Skin of body (tissue), 2 donors: Measurements from ENCODE around the gene BACE2. TPM values are rescaled to one million over a fixed set of nuclear protein-coding genes. Genes with fewer than 3 reads are reported as not detected.
A peak's percentile ranks its signal among the peaks of the same experiment; 100 is the strongest.
"Not testable (repeated sequence)": the region's sequence is repeated elsewhere in the genome, so short reads cannot be mapped to it uniquely, and the experiment has no call there.

Experiments used
- DNase-seq: peaks from one replicate; lab custom pipeline; 2025; lab: John Stamatoyannopoulos, UW
- total RNA-seq: library from RNA; depleted of rRNA; stranded (reverse); fragments of >200 nt; gene quantifications from one replicate; pipeline ENCODE4 v1.2.3, GENCODE V29; 2014

BACE2 gene
- total RNA-seq, 1 donor from 2014 or later, result 53.2 TPM

- DNase-seq, result no peak
Observed at GRCh38 chr21:41269535-41269934, 101.6 kb downstream of the BACE2 start.

DNA sequence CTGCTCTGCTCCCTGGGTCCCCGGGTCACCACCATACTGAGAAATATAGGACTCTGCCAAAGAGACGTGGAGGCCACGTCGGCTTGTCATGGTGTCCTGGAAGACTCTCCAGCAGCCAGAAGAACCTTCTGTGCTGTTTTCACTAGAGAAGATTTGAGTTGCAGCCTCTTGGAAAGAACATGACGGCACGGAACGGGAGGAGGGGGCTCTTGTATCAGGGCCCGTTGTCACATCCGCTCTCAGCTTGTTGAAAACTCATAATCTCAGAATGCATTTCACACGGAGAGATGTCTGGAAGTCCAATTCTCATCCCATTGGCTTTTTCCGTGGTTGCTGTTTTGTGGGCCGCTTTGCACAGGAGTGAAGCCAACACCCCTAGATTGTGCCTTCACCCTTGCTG is 109.2 kb downstream of the BACE2 start:
- DNase-seq, result no peak

- no peak for DNase-seq
Observed at GRCh38 chr21:41277846-41278245, 109.9 kb downstream of the BACE2 start.

- DNase-seq, result peak; percentile 18
Observed at GRCh38 chr21:41280115-41280919, 112.4 kb downstream of the BACE2 start.

GRCh38 chr21:41282412-41282811 is 114.5 kb downstream of the BACE2 start:
- no peak for DNase-seq

DNA sequence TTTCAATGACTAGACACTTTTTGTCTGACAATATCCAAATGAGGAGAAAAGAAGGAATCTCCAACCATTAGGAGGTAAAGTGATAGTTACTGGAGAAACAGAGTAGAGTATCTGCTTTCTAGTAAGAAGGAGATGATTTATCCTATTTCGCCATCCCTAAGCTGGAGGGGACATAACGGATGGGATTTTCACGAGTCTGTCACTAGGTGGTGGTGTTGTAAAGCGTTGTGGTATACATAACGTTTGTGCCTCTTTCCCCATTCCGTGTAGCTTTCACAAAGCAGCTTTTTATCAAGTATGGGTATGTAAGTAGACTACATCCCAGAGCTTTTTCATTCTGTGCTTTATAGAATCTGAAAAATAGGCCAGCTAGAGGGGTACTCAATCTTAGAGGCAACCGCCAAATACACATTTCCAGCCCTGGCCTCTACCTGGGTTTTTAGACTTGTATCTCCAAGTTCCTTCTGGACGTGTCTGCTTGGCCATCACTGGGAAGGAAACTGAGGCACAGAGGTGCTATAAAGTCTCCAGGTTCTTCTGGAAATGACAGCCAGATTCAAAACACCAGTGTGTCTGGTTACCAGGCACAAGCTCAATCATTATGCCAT is 115.4 kb downstream of the BACE2 start:
- peak; percentile 89 for DNase-seq

- no peak for DNase-seq
Observed at GRCh38 chr21:41289431-41289830, 121.5 kb downstream of the BACE2 start.

GRCh38 chr21:41290106-41290799 is 122.3 kb downstream of the BACE2 start:
- no peak for DNase-seq

- no peak for DNase-seq
Observed at GRCh38 chr21:41294548-41295231, 126.7 kb downstream of the BACE2 start.

DNA sequence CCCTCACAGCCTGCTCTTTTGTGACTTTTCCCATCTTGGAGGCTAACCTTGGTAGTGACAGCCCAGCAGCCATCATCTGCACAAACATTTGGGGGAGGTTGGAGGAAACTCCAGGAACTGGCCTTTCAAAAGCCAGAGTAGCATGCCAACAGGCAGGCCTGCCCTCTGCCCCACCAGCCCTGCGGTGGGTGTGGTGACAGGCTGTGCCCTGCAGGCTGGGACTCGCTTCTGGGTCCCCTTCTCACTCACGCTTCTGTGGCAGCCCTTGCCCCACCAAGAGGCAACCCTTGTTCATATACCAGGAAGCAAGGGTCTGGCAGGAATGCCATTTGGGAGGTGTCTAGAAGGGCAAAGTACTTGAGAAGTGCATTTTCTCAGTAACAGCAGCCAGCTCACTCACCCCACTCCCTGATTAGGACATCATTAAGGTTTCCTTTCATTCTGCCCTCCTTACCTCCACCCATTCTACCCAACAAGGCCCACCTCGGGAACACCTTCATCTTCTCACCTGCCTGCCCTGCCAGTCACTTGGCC is 127.8 kb downstream of the BACE2 start:
- DNase-seq, result no peak

GRCh38 chr21:41302976-41303375 is 135.0 kb downstream of the BACE2 start:
- no peak for DNase-seq

GRCh38 chr21:41304068-41304720 is 136.2 kb downstream of the BACE2 start:
- DNase-seq, result no peak

- DNase-seq, result no peak
Observed at GRCh38 chr21:41307219-41307618, 139.3 kb downstream of the BACE2 start.

DNA sequence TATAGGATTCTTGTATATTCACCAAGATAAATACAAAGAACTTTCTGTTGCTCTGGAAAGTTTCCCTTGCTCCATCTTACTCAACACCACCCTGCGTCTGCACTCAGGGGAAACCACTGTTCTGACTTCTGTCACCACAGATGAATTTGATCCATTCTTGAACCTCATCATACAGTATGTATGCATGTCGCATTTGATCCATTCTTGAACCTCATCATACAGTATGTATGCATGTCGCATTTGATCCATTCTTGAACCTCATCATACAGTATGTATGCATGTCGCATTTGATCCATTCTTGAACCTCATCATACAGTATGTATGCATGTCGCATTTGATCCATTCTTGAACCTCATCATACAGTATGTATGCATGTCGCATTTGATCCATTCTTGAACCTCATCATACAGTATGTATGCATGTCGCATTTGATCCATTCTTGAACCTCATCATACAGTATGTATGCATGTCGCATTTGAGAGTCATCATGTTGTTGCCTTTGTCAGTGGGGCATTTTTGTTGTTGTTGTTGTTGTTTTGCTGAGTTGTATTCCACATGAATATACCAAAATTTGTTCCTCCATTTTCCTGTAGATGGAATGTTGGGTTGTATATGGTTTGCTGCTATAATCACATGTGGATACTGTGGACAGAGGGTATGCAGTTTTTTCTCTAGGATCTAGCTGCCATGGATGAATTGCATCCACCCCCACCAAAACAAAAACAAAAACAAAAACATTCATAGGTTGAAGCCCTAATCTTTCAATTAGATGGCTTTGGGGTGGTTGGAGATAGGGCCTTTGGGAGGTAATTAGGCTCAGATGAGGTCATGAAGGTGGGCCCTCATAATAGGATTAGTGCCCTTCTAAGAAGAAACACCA is 145.6 kb downstream of the BACE2 start:
- DNase-seq, result not testable (repeated sequence)

DNA sequence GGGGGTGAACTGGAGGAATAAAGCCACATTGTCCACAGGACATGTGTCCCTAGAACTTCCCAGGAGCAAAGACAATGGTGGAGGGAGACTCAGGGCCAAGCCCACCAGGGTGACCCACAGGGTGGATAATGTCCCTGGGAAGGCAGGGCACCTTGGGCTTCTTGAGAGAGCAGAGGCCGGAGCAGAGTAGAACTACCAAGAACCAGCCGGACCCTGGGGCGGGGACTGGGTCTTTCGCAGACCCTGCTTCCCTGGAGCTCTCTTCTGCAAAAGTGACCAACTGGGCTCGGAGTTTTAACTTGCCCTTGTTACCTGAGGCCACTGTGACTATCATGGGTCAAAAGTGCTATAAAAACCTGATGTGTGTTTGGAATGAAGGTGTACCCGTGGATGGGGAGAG is 147.8 kb downstream of the BACE2 start:
- no peak for DNase-seq

GRCh38 chr21:41316200-41317062 is 148.5 kb downstream of the BACE2 start, which contains the start of gene FAM3B:
Gene FAM3B (plus strand): TSS chr21:41316801. CDS start chr21:41316880, 79 bp downstream.
- no peak for DNase-seq

GRCh38 chr21:41317063-41317392 is 149.1 kb downstream of the BACE2 start:
- DNase-seq, result no peak

GRCh38 chr21:41317458-41317857 is 149.5 kb downstream of the BACE2 start:
- no peak for DNase-seq

DNA sequence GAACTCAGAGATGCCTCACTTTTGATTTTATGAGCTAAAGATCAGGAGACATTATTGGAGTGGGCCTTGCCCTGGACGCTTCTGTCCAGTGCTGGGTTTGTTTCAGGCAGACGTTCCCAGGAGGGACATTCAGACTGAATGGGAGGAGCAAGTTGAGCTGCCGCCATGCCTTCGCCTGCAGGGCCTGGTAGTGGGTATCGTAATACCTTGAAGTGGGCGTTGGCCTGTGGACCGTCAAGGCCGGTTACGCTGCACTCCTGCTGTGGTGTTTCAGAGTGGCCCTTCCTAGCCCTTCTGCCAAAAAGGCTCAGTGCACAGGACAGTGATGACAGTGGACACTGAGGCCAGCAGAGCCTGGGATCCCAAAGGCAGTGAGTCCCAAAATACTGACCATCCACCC is 150.3 kb downstream of the BACE2 start:
- no peak for DNase-seq
